K562 (cell line): ENCODE results near the gene FXN. TPM values are rescaled to one million over a fixed set of nuclear protein-coding genes. Genes with fewer than 3 reads are reported as not detected.

Experiments used
- ATAC-seq: fragments of 200-7000 bp; cut with Tn5 transposase; 3 replicates; pipeline ENCODE4 v1.9.1; 2020; ENCODE audit warnings: moderate library complexity
- BruUV-seq: library from RNA; stranded (reverse); fragments of 400-500 nt; replicated peaks from 2 replicates; lab custom pipeline; 2021; lab: Mats Ljungman, UMichigan
- CTCF ChIA-PET: fragments of 300-600 bp; formaldehyde crosslinking; extraction: SDS; loops from one replicate; lab custom pipeline; 2021; ENCODE audit warnings: low intra/inter-chr PET ratio; lab: Yijun Ruan, JAX
- POLR2A ChIA-PET: fragments of 300-600, 350-650 bp; sonication (Branson Sonifier 250); formaldehyde crosslinking; extraction: SDS; loops from one replicate; lab custom pipeline; 2021; ENCODE audit warnings: antibody characterized with exemption, inconsistent platforms; lab: Yijun Ruan, JAX
- DNase-seq, 4 experiments: peaks; one replicate each; pipeline versions ENCODE4 v3.0.0 to v3.0.0-alpha.2; 2011 to 2018; ENCODE audit warnings: low spot score in 3 of 4, mixed read lengths in 3 of 4; ENCODE audit errors: extremely low read depth in 1 of 4
- FAIRE-seq: peaks from 2 replicates; lab custom pipeline; 2011; peaks lifted over from hg19 to GRCh38; lab: Jason Lieb, UNC
- H2AFZ ChIP-seq: 2 replicates; pipeline ENCODE4 v1.6.0; 2011; ENCODE audit warnings: low read depth, low read length, control low read depth, inconsistent platforms
- H3K27ac ChIP-seq: fragments of 200-600 bp; 3 replicates; pipeline ENCODE4 v1.8.0; 2011; ENCODE audit warnings: low read depth, mild to moderate bottlenecking, control low read depth, inconsistent platforms, low read length, moderate library complexity, mixed read lengths; ENCODE audit errors: extremely low read depth
- H3K27me3 ChIP-seq, 2 experiments: fragments of 300-600 bp in 1 of 2; 2 replicates in 1 of 2; 3 replicates in 1 of 2; pipeline versions ENCODE4 v1.6.0 to v1.8.0; 2011; ENCODE audit warnings: inconsistent platforms in 2 of 2, low read length in 2 of 2, mild to moderate bottlenecking in 1 of 2, mixed read lengths in 1 of 2, moderate library complexity in 1 of 2; ENCODE audit not compliant: control insufficient read depth in 2 of 2, insufficient read depth in 2 of 2
- H3K36me3 ChIP-seq: fragments of 300-600 bp; 3 replicates; pipeline ENCODE4 v1.8.0; 2011; ENCODE audit warnings: mild to moderate bottlenecking, low read length, inconsistent platforms; ENCODE audit not compliant: control insufficient read depth, insufficient read depth
- H3K4me1 ChIP-seq, 2 experiments: fragments of 200-600 bp in 1 of 2; replicated peaks in 1 of 2; 2 replicates in 1 of 2; 3 replicates in 1 of 2; pipeline versions ENCODE4 v1.5.1 to v1.8.0; 2011; ENCODE audit warnings: inconsistent platforms in 2 of 2, low read length in 2 of 2, mild to moderate bottlenecking in 1 of 2, mixed read lengths in 1 of 2, moderate library complexity in 1 of 2; ENCODE audit not compliant: control insufficient read depth in 2 of 2, insufficient read depth in 2 of 2
- H3K4me2 ChIP-seq: 2 replicates; pipeline ENCODE4 v1.6.1; 2011; ENCODE audit warnings: low read length, control low read depth, inconsistent platforms, mixed read lengths; ENCODE audit not compliant: insufficient read depth
- H3K4me3 ChIP-seq: fragments of 200-600 bp; sonication (generic), shearing (Covaris generic); 2 replicates; pipeline ENCODE4 v1.5.1; 2016; ENCODE audit warnings: control low read depth, inconsistent platforms
- H3K79me2 ChIP-seq: fragments of 200-600 bp; 3 replicates; pipeline ENCODE4 v1.8.0; 2011; ENCODE audit warnings: low read length, inconsistent platforms; ENCODE audit not compliant: control insufficient read depth, insufficient read depth
- H3K9ac ChIP-seq, 2 experiments: 2 replicates each; pipeline versions ENCODE4 v1.6.0 to v1.6.1; 2011; ENCODE audit warnings: low read depth in 2 of 2, low read length in 2 of 2, control low read depth in 1 of 2, inconsistent platforms in 1 of 2, mild to moderate bottlenecking in 1 of 2, mixed read lengths in 1 of 2; ENCODE audit not compliant: insufficient read depth in 1 of 2
- H3K9me1 ChIP-seq: one replicate; pipeline ENCODE4 v1.6.0; 2011; ENCODE audit warnings: inconsistent platforms, mild to moderate bottlenecking, low read length, moderate library complexity; ENCODE audit not compliant: control insufficient read depth, insufficient read depth
- H3K9me3 ChIP-seq: replicated peaks from 2 replicates; pipeline ENCODE4 v1.5.1; 2011; ENCODE audit warnings: low read depth, low read length, inconsistent platforms; ENCODE audit not compliant: control insufficient read depth, insufficient read depth
- H4K20me1 ChIP-seq: replicated peaks from 2 replicates; pipeline ENCODE4 v1.6.1; 2011; ENCODE audit warnings: low read length, inconsistent platforms, mixed read lengths; ENCODE audit not compliant: control insufficient read depth, insufficient read depth
- C11orf30 ChIP-seq: fragments of 450-650 bp; IDR thresholded peaks from 2 replicates; pipeline ENCODE4 v1.6.1; 2016; ENCODE audit warnings: low read depth, mild to moderate bottlenecking
- CBX8 ChIP-seq: fragments of 200-600 bp; sonication (generic); IDR thresholded peaks from 2 replicates; pipeline ENCODE4 v1.6.1; 2012; ENCODE audit warnings: borderline replicate concordance, mixed run types, low read depth, mild to moderate bottlenecking, moderate library complexity, mixed read lengths, low read length, control low read depth, inconsistent platforms; ENCODE audit not compliant: poor library complexity, severe bottlenecking; ENCODE audit errors: extremely low read depth
- DDX20 ChIP-seq: fragments of 450-650 bp; IDR thresholded peaks from 2 replicates; pipeline ENCODE4 v1.6.1; 2016; ENCODE audit warnings: missing genetic modification characterization, low read depth, mild to moderate bottlenecking, missing compliant biosample characterization, moderate library complexity
- GTF2A2 ChIP-seq: IDR thresholded peaks from 2 replicates; pipeline ENCODE4 v1.6.1; 2016; ENCODE audit warnings: mild to moderate bottlenecking, missing genetic modification characterization, missing compliant biosample characterization
- GTF2F1 ChIP-seq: IDR thresholded peaks from 2 replicates; pipeline ENCODE4 v1.6.1; 2011; ENCODE audit warnings: low read depth, low read length, improper control_type of control experiment
- ILF3 ChIP-seq: fragments of 450-650 bp; IDR thresholded peaks from 2 replicates; pipeline ENCODE4 v1.6.1; 2018; ENCODE audit warnings: antibody characterized with exemption, mild to moderate bottlenecking, moderate library complexity, borderline replicate concordance
- LCOR ChIP-seq: sonication (generic); formaldehyde crosslinking; IDR thresholded peaks from 2 replicates; pipeline ENCODE4 v1.8.0; 2022; ENCODE audit warnings: mild to moderate bottlenecking, missing genetic modification reagents
- MEF2A ChIP-seq: IDR thresholded peaks from 2 replicates; pipeline ENCODE4 v1.6.1; 2011; ENCODE audit warnings: low read depth, mild to moderate bottlenecking, low read length, moderate library complexity; ENCODE audit not compliant: control insufficient read depth
- NR2F6 ChIP-seq: fragments of 450-650 bp; formaldehyde crosslinking; IDR thresholded peaks from 2 replicates; pipeline ENCODE4 v1.4.0; 2020; ENCODE audit warnings: mild to moderate bottlenecking
- RAD21 ChIP-seq, 2 experiments: fragments of 250-450 bp in 1 of 2; fragments of 450-650 bp in 1 of 2; sonication (Bioruptor Pico) in 1 of 2; formaldehyde crosslinking in 1 of 2; IDR thresholded peaks in 1 of 2; conservative IDR thresholded peaks in 1 of 2; 2 replicates each; pipeline versions ENCODE4 v1.4.0 to v1.8.0; 2020 to 2022; ENCODE audit warnings: mild to moderate bottlenecking in 2 of 2, moderate library complexity in 1 of 2
- SAP30 ChIP-seq: fragments of 200-600 bp; sonication (generic); IDR thresholded peaks from 2 replicates; pipeline ENCODE4 v1.6.1; 2012; ENCODE audit warnings: borderline replicate concordance, low read depth, mild to moderate bottlenecking, moderate library complexity, low read length, control low read depth, inconsistent platforms; ENCODE audit not compliant: insufficient read depth, poor library complexity, severe bottlenecking
- TCFL5 ChIP-seq: fragments of 250-450 bp; sonication (Bioruptor Pico); conservative IDR thresholded peaks from 2 replicates; pipeline ENCODE4 v1.6.1; 2021; ENCODE audit warnings: mild to moderate bottlenecking, moderate library complexity, matching md5 sums
- ZBTB2 ChIP-seq: fragments of 450-650 bp; IDR thresholded peaks from 2 replicates; pipeline ENCODE4 v1.6.1; 2016; ENCODE audit warnings: antibody characterized with exemption
- ZNF217 ChIP-seq: sonication (generic); formaldehyde crosslinking; IDR thresholded peaks from 2 replicates; pipeline ENCODE4 v1.8.0; 2022; ENCODE audit warnings: mild to moderate bottlenecking, missing genetic modification reagents
- ZNF232 ChIP-seq: sonication (generic); formaldehyde crosslinking; IDR thresholded peaks from 2 replicates; pipeline ENCODE4 v1.8.0; 2022; ENCODE audit warnings: mild to moderate bottlenecking, missing genetic modification reagents
- ZNF41 ChIP-seq: fragments of 250-450 bp; sonication (Bioruptor Pico); conservative IDR thresholded peaks from 2 replicates; pipeline ENCODE4 v1.4.0; 2020; ENCODE audit warnings: mild to moderate bottlenecking
- ZSCAN29 ChIP-seq: fragments of 450-650 bp; IDR thresholded peaks from 2 replicates; pipeline ENCODE4 v1.6.1; 2017
- WGBS: fragments of 100-300 bp; shearing (Covaris generic); methylation state at CpG from one replicate; pipeline ENCODE4 v1.1.6; 2016; ENCODE audit warnings: low coverage, mixed read lengths; ENCODE audit not compliant: insufficient coverage; ENCODE audit errors: missing lambda C conversion rate; 5-methylcytosine and 5-hydroxymethylcytosine counted together
- in situ Hi-C: fragments of 300-500 bp; cut with MboI; formaldehyde crosslinking; loops from 4 replicates; pipeline ENCODE4 v1.15.0; 2018; ENCODE audit warnings: inconsistent platforms, mixed read lengths
- intact Hi-C: fragments of 100-400 bp; cut with micrococcal nuclease; formaldehyde crosslinking; loops from 2 replicates; pipeline ENCODE4 v1.14.2; 2022
- polyA plus RNA-seq, 8 experiments: library from polyadenylated mRNA; depleted of rRNA in 4 of 8; stranded (reverse) in 5 of 8; unstranded in 3 of 8; fragments of >200 nt; fragmentation: Nextera tagmentation in 2 of 8; fragmentation: Illumina TruSeq in 1 of 8; extraction: Ambion mirVana in 2 of 8; extraction: Trizol in 1 of 8; gene quantifications; 2 replicates each; pipeline versions ENCODE4 v1.2.1 to v1.2.3, GENCODE V29; 2011 to 2014; ENCODE audit warnings: inconsistent platforms in 1 of 8, missing spikeins in 1 of 8
- total RNA-seq, 7 experiments: library from RNA; depleted of rRNA in 6 of 7; stranded (reverse); fragments of >200 nt in 6 of 7; fragmentation: Illumina TruSeq in 2 of 7; extraction: Trizol in 2 of 7; gene quantifications; 2 replicates each; pipeline versions ENCODE4 v1.2.1 to v1.2.3, GENCODE V29; 2011 to 2021; ENCODE audit warnings: low replicate concordance in 1 of 7
- TF ChIP-seq, protein P1 (sequence below): sonication (generic); formaldehyde crosslinking; IDR thresholded peaks from 2 replicates; pipeline ENCODE4 v1.8.0; 2023; ENCODE audit warnings: mild to moderate bottlenecking, missing genetic modification reagents
- TF ChIP-seq, protein P2 (sequence below): fragments of 450-650 bp; conservative IDR thresholded peaks from 2 replicates; pipeline ENCODE4 v1.6.1; 2016; ENCODE audit warnings: missing genetic modification characterization, low read depth, mild to moderate bottlenecking, missing compliant biosample characterization, moderate library complexity

FXN gene
- total and polyA plus RNA-seq, 9 of the 15 experiments (the other 6 are each of a cell fraction or from before 2014, with no cell fraction given) = 7.6 to 51.5 (median 30.3) TPM

- TF ChIP-seq RAD21 (CRISPR knock-in tag; conservative IDR thresholded peaks at IDR 0.05 in 1 of 2, IDR thresholded peaks at IDR 0.05 in 1 of 2) (no peak), ZSCAN29 (no peak), SAP30 (no peak), ZNF232 (no peak)
- TF ChIP-seq, all 486 proteins: peak for 0
Observed at GRCh38 chr9:69115621-69116020, 80.1 kb downstream of the FXN start (continued).

GRCh38 chr9:69118656-69119055 is 83.1 kb downstream of the FXN start:
- H3K4me2 ChIP-seq = no peak overlapping the region
- H3K27ac ChIP-seq = no peak overlapping the region
- H3K9ac ChIP-seq = no peak overlapping the region
- no peaks in the 10 kb centered on the region for H3K9me1 ChIP-seq
- intact Hi-C loops (no loop called here), in situ Hi-C loops (no loop called here)
- H4K20me1 ChIP-seq = no peaks in the 10 kb centered on the region
- H3K36me3 ChIP-seq = no peaks in the 10 kb centered on the region
- no peak for ATAC-seq
- no peaks in the 10 kb centered on the region for H3K9me3 ChIP-seq
- ChIA-PET CTCF (no interaction called here), POLR2A (no interaction called here)
- BruUV-seq = no TSS peak
- DNase-seq = no peak
- H3K79me2 ChIP-seq = no peaks in the 10 kb centered on the region
- no peak for FAIRE-seq
- H2AFZ ChIP-seq = no peak overlapping the region
- no peaks in the 10 kb centered on the region for H3K4me1 ChIP-seq
- 75% methylated on average over 11 of the region's 11 CpGs for WGBS
- no peaks in the 10 kb centered on the region for H3K27me3 ChIP-seq
- no peak overlapping the region for H3K4me3 ChIP-seq
- TF ChIP-seq, protein P1, sequence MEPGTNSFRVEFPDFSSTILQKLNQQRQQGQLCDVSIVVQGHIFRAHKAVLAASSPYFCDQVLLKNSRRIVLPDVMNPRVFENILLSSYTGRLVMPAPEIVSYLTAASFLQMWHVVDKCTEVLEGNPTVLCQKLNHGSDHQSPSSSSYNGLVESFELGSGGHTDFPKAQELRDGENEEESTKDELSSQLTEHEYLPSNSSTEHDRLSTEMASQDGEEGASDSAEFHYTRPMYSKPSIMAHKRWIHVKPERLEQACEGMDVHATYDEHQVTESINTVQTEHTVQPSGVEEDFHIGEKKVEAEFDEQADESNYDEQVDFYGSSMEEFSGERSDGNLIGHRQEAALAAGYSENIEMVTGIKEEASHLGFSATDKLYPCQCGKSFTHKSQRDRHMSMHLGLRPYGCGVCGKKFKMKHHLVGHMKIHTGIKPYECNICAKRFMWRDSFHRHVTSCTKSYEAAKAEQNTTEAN (CRISPR knock-in tag) = no peak
- no peak for TF ChIP-seq TCFL5 (CRISPR knock-in tag)
- no peak for TF ChIP-seq ZNF217 (CRISPR knock-in tag)
- TF ChIP-seq C11orf30 = no peak
- TF ChIP-seq CBX8 = no peak
- TF ChIP-seq MEF2A = no peak
- TF ChIP-seq, protein P2, sequence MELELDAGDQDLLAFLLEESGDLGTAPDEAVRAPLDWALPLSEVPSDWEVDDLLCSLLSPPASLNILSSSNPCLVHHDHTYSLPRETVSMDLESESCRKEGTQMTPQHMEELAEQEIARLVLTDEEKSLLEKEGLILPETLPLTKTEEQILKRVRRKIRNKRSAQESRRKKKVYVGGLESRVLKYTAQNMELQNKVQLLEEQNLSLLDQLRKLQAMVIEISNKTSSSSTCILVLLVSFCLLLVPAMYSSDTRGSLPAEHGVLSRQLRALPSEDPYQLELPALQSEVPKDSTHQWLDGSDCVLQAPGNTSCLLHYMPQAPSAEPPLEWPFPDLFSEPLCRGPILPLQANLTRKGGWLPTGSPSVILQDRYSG (tag) = no peak
- TF ChIP-seq ILF3 = no peak
- no peak for TF ChIP-seq ZBTB2
- no peak for TF ChIP-seq DDX20 (tag)
- TF ChIP-seq GTF2A2 (tag) = no peak
- no peak for TF ChIP-seq LCOR
- no peak for TF ChIP-seq NR2F6 (CRISPR knock-in tag)
- TF ChIP-seq ZNF41 = no peak
- TF ChIP-seq GTF2F1 = no peak
